ENCODE data around the gene KAT6B.

Gene KAT6B

DNA sequence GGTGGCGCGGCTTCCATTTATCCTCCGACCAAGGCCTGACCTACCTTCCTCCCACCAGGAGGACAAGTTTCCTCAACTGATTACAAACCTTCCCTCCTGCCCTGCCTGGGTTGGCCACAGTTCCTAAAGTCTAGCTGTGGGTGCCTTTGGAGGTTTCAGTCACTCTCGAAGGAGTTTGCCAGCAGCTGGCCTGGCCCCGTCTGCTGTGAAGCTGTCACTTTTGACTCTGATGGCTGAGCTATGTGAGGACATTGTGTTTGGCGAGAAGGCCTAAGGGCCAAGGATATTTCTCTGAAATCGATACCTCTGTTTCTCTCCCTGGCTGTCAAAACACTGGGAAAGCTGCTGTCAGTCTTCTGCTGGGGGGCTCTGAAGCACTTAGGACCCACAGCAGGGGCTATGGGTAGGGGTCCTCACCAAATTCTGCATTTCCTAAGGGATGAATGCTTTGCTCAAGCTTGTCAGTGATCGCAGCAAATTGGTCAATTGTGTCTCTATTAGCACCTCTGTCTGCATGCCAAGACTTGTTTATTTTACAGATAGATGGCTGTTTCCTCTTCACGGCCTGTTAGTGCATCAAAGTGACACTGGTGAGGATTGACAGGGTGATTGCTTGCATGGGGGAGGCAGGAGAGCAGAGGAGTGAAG, 253.2 kb downstream of the KAT6B start:
- DNase-seq = no peak

DNA sequence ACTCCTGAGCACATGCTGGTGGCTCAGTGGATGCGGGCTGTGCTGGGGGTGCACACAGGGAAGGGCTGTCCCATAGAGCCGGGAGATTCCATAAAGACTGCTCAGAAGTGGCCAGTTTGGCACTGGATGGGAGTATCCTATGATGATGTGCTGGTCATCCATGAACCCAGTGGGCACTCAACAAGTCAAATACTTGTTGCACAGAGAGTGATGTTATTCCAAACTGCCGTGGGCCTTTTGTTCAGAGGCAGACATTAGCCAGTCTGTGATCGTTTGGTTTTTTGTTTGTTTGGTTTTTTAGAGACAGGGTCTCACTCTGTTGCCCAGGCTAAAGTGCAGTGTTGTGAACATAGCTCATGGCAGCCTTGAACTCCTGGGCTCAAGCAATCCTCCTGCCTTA, 254.2 kb downstream of the KAT6B start:
- no peak for DNase-seq

DNA sequence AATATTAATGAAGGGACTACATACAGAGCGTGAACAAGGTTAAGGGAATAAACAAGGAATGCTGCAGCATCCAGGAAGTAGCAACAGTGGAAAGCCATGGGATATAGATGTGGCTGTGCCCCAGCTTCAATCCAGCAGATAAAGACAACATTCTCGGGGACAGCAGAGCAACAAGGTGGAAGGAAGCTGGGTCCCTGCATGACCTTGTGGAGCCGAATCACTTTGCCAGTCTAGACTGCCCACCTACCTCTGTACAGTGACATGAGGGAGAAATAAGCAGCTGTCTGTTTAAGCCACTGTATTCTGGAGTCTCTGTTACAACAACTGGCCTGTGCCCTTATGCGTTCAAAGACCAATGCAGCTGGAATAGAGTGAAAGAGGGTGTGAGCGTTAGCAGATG, 255.0 kb downstream of the KAT6B start:
- no peak for DNase-seq
